Spleen (tissue), 11 donors: ENCODE results near the gene CFAP74. TPM values are rescaled to one million over a fixed set of nuclear protein-coding genes. Genes with fewer than 3 reads are reported as not detected.

Source experiments
- DNase-seq: peaks from one replicate; pipeline ENCODE4 v3.0.0-alpha.2; 2020
- H3K27ac ChIP-seq, 8 donors: fragments of 200-600 bp; sonication (generic) in 7 of 8; 1 replicate in 4 of 8; 2 replicates in 4 of 8; pipeline versions ENCODE4 v1.5.0 to v1.8.0; 2016 to 2021; ENCODE audit warnings: inconsistent platforms in 4 of 8, mild to moderate bottlenecking in 4 of 8, moderate library complexity in 1 of 8
- H3K27me3 ChIP-seq, 7 donors: fragments of 200-600 bp; sonication (generic) in 6 of 7; replicated peaks in 1 of 7; 1 replicate in 4 of 7; 2 replicates in 3 of 7; pipeline versions ENCODE4 v1.5.0 to v1.8.0; 2016 to 2021; ENCODE audit warnings: inconsistent platforms in 3 of 7, mild to moderate bottlenecking in 1 of 7
- H3K36me3 ChIP-seq, 6 donors: fragments of 200-600 bp; sonication (generic) in 5 of 6; 1 replicate in 4 of 6; 2 replicates in 2 of 6; pipeline versions ENCODE4 v1.5.0 to v1.8.0; 2016 to 2021; ENCODE audit warnings: inconsistent platforms in 2 of 6
- H3K4me1 ChIP-seq, 6 donors: fragments of 200-600 bp; sonication (generic) in 5 of 6; 1 replicate in 3 of 6; 2 replicates in 3 of 6; pipeline versions ENCODE4 v1.5.0 to v1.8.0; 2016 to 2021; ENCODE audit warnings: inconsistent platforms in 3 of 6
- H3K4me3 ChIP-seq, 8 donors: fragments of 200-600 bp; sonication (generic) in 7 of 8; 1 replicate in 4 of 8; 2 replicates in 4 of 8; pipeline versions ENCODE4 v1.5.0 to v1.8.0; 2016 to 2021; ENCODE audit warnings: inconsistent platforms in 4 of 8, mild to moderate bottlenecking in 4 of 8, moderate library complexity in 2 of 8
- H3K9me3 ChIP-seq, 8 donors: fragments of 200-600 bp; sonication (generic) in 7 of 8; 1 replicate in 4 of 8; 2 replicates in 4 of 8; pipeline versions ENCODE4 v1.5.0 to v1.8.0; 2016 to 2021; ENCODE audit warnings: inconsistent platforms in 4 of 8
- CTCF ChIP-seq, 11 experiments: fragments of 200-600 bp in 7 of 11; fragments of 450-650 bp in 4 of 11; sonication (generic) in 4 of 11; IDR thresholded peaks in 8 of 11; conservative IDR thresholded peaks in 3 of 11; 1 replicate in 7 of 11; 2 replicates in 4 of 11; pipeline versions ENCODE4 v1.4.0 to v1.8.0; 2016 to 2021; ENCODE audit warnings: antibody characterized with exemption in 11 of 11, inconsistent platforms in 4 of 11, mild to moderate bottlenecking in 1 of 11
- POLR2A ChIP-seq, 3 donors: fragments of 450-650 bp; IDR thresholded peaks; one replicate each; pipeline ENCODE4 v1.5.1; 2017; ENCODE audit warnings: antibody characterized with exemption in 3 of 3, mild to moderate bottlenecking in 1 of 3
- POLR2AphosphoS5 ChIP-seq, 3 donors: sonication (generic); formaldehyde crosslinking; IDR thresholded peaks; one replicate each; pipeline ENCODE4 v1.5.1; 2017; ENCODE audit warnings: antibody characterized with exemption in 3 of 3
- WGBS, 5 donors: extraction: QIAGEN DNeasy Blood & Tissue Kit in 3 of 5; methylation state at CpG; one replicate each; pipeline versions ENCODE4 v1.1.5 to v1.1.7; 2013 to 2018; 5-methylcytosine and 5-hydroxymethylcytosine counted together
- intact Hi-C: fragments of 100-400 bp; cut with DNase I; formaldehyde crosslinking; loops from one replicate; pipeline ENCODE4 v1.15.0; 2023; ENCODE audit warnings: low total_unique reads
- polyA plus RNA-seq, 3 donors: library from polyadenylated mRNA; stranded (reverse); fragments of 200-250 nt; gene quantifications; one replicate each; pipeline ENCODE4 v1.2.1, GENCODE V29; 2013
- total RNA-seq, 7 donors: library from RNA; depleted of rRNA in 3 of 7; stranded (reverse); fragments of >200 nt in 3 of 7; fragmentation: NEBNext Ultra II Directional in 4 of 7; extraction: Animal tissue kit (Norgen Biotek cat#: 25700) in 4 of 7; gene quantifications; one replicate each; pipeline versions ENCODE4 v1.1.0 to v1.2.1, GENCODE V29; 2016 to 2021
- donor health status: healthy with polysubstance abuse.
- donor health status: DM: no; HTN: no; CAD: no; lungs with moderate emphysema.
- donor health status: DM: no; HTN: no; CAD: no.
- donor health status: Bipolar disorder and iron deficiency.
- donor health status: healthy.
- donor health status: DM: no; HTN: no; CAD: no.
- donor health status: DM: yes; HTN: yes; CAD: no.

The CFAP74 gene
- total and polyA plus RNA-seq, 10 donors = 0.03 to 0.32 (median 0.14) TPM; not detected in 4

GRCh38 chr1:1894354-1895059, 109.1 kb downstream of the CFAP74 start:
- intact Hi-C loops = loop anchor here (10.0 kb wide), 1 partner anchor 110 kb away; no protein-coding TSS in a partner anchor
- H3K27me3 ChIP-seq = peaks cover 0 to 10% (median 0%) of the 10 kb centered on the region in 7 donors
- peak overlapping the region in 5 of 8 donors; percentile 20 to 56 (median 32) for H3K27ac ChIP-seq
- H3K4me1 ChIP-seq = peaks cover 20 to 77% (median 49%) of the 10 kb centered on the region in 6 donors
- 36 to 51% (median 44%) methylated on average over 11 to 14 of the region's 14 CpGs for WGBS, 5 donors
- no peak overlapping the region for H3K4me3 ChIP-seq
- H3K9me3 ChIP-seq = no peaks in the 10 kb centered on the region
- no peaks in the 10 kb centered on the region for H3K36me3 ChIP-seq
- TF ChIP-seq POLR2A (IDR thresholded peaks at IDR 0.05) (no peak), POLR2AphosphoS5 (IDR thresholded peaks at IDR 0.05) (peak in 2 of 3 donors; percentile 48)
- peak; percentile 74 for DNase-seq

- Histone ChIP-seq H3K9me3 (no peaks in the 10 kb centered on the region), H3K4me3 (no peak overlapping the region), H3K4me1 (peaks cover 26 to 77% (median 50%) of the 10 kb centered on the region in 6 donors), H3K36me3 (no peaks in the 10 kb centered on the region), H3K27me3 (peaks cover 0 to 10% (median 0%) of the 10 kb centered on the region in 7 donors), H3K27ac (peak overlapping the region in 5 of 8 donors; percentile 20 to 56 (median 32))
- intact Hi-C loops = loop anchor here (10.0 kb wide), 1 partner anchor 109 kb away; no protein-coding TSS in a partner anchor
- WGBS, 5 donors = 94 to 100% (median 100%) methylated on average over 2 of the region's 2 CpGs
- no peak for TF ChIP-seq CTCF (IDR thresholded peaks at IDR 0.05 in 8 of 11, conservative IDR thresholded peaks at IDR 0.05 in 3 of 11)
- TF ChIP-seq POLR2AphosphoS5 (IDR thresholded peaks at IDR 0.05) = no peak
- TF ChIP-seq POLR2A (IDR thresholded peaks at IDR 0.05) = no peak
- peak; percentile 78 for DNase-seq
These were observed 109.6 kb downstream of the CFAP74 start for GRCh38 chr1:1893997-1894353.

- no peak for TF ChIP-seq CTCF (IDR thresholded peaks at IDR 0.05 in 8 of 11, conservative IDR thresholded peaks at IDR 0.05 in 3 of 11)
- no peak for TF ChIP-seq POLR2A (IDR thresholded peaks at IDR 0.05)
- no peak for TF ChIP-seq POLR2AphosphoS5 (IDR thresholded peaks at IDR 0.05)
- Histone ChIP-seq H3K9me3 (no peaks in the 10 kb centered on the region), H3K4me3 (no peak overlapping the region), H3K27me3 (peaks cover 0 to 10% (median 0%) of the 10 kb centered on the region in 7 donors), H3K27ac (peak overlapping the region in 1 of 8 donors; percentile 56), H3K4me1 (peaks cover 31 to 80% (median 55%) of the 10 kb centered on the region in 6 donors), H3K36me3 (no peaks in the 10 kb centered on the region)
- DNase-seq = peak; percentile 75
- intact Hi-C loops = loop anchor here (10.0 kb wide), 1 partner anchor 109 kb away; no protein-coding TSS in a partner anchor
- WGBS, 5 donors = 90 to 94% (median 92%) methylated on average over 19 of the region's 19 CpGs
These were observed 110.1 kb downstream of the CFAP74 start for GRCh38 chr1:1893291-1893985.

GRCh38 chr1:1892763-1893120, 110.8 kb downstream of the CFAP74 start:
- Histone ChIP-seq H3K27me3 (peaks cover 0 to 10% (median 0%) of the 10 kb centered on the region in 7 donors), H3K4me3 (peak overlapping the region in 2 of 8 donors; percentile 96 to 98), H3K4me1 (peaks cover 38 to 84% (median 62%) of the 10 kb centered on the region in 6 donors), H3K36me3 (no peaks in the 10 kb centered on the region), H3K9me3 (no peaks in the 10 kb centered on the region), H3K27ac (peak overlapping the region in 4 of 8 donors; percentile 95 to 99 (median 98))
- intact Hi-C loops = loop anchor here (10.0 kb wide), 1 partner anchor 108 kb away; no protein-coding TSS in a partner anchor
- TF ChIP-seq POLR2AphosphoS5 (IDR thresholded peaks at IDR 0.05) = no peak
- no peak for TF ChIP-seq POLR2A (IDR thresholded peaks at IDR 0.05)
- no peak for TF ChIP-seq CTCF (IDR thresholded peaks at IDR 0.05 in 8 of 11, conservative IDR thresholded peaks at IDR 0.05 in 3 of 11)
- DNase-seq = peak; percentile 80
- 84 to 87% (median 84%) methylated on average over 7 of the region's 7 CpGs for WGBS, 5 donors
